ENCODE results near the gene SYNE4.
"Not testable (repeated sequence)": the region's sequence is repeated elsewhere in the genome, so short reads cannot be mapped to it uniquely, and the experiment has no call there.

The SYNE4 gene

DNA sequence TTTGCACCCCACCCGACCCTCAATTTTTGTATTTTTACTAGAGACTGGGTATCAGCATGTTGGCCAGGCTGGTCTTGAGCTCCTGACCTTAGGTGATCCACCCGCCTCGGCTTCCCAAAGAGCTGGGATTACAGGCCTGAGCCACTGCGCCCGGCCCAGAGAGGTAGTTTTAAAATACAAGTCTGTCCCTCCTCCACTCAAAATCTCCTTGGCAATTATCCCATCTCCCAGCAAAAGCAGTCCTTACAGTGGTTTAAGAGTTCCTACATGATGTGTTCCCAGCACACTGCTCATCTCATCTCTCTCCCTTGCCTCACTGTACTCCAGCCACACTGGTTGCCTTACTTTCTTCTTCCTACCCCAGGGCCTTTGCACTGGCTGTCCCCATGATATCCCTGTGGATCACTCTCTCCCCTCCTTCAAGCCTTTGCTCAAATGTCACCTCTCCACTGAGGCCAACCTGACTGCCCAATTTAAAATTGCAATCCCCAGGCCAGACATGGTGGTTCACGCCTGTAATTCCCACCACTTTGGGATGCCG lies 48.1 kb downstream of the SYNE4 start:
- DNase-seq (ENCODE audit: low read depth), result no peak
- no peak overlapping the region for H3K4me3 ChIP-seq (ENCODE audit: low read depth, low read length)

DNA sequence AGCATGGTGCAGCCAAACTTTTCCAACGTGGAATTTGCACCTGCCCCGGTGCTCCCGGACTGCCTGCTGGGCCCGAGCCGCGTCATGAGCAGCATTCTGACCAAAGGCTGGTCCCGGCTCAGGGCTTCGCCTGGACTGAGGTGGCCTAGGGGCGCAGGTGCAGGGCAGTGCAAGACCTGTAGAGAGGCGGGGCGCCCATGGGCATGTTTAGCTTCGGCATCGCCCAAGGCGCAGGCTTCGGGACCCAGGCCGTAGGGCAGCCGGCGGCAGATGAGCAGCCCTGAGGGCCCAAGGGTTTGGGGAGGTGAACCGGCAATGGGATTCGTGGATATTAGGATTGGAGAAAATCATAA lies 48.7 kb downstream of the SYNE4 start:
- no peak for DNase-seq (ENCODE audit: low read depth)
- H3K4me3 ChIP-seq (ENCODE audit: low read depth, low read length), result no peak overlapping the region

DNA sequence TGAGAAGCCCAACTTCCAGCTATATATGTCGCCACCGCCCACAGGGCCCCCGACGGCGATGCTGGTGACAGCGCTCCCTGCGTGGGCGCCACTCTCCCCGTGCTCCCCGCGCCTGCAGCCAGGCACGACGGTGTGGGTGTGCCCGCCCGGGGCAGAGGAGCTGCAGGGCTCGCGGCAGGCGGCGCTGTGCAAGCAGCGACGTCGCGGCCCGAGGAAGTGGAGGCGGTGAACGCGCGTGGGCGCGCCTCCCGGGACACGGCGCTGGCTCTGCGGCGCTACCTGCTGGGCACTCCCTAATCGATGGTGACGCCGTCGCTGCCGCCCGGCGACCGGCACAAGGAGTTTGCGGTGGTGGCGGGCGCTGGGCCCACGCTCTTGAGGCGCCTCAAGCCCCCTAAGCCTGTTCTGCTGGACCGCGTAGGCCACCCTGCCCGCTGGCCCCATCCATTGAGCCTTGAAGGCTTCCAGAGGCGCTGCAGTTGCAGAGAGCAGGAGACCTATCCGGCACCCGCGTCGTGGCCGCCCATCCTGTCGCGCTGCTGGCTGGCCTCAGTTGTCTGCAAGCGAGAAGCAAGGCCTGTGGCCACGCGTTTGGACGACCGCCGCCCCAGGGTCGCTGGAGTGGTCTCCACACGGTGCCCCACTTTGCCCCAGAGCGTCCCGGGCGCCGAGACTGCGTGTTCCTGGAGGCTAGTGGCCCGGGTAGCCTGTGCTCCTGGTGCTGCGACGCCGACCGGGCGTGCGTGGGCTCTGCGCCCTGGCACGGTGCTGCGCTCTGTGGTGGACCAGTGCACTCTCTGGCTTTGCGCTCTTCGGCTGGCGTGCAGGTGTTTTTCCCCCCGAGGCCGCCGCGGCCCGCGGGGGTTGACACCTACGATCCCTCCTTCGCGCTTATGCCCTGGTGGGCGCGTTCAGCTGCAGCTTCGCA lies 49.3 kb downstream of the SYNE4 start:
- no peak for DNase-seq (ENCODE audit: low read depth)
- no peak overlapping the region for H3K4me3 ChIP-seq (ENCODE audit: low read depth, low read length)

DNA sequence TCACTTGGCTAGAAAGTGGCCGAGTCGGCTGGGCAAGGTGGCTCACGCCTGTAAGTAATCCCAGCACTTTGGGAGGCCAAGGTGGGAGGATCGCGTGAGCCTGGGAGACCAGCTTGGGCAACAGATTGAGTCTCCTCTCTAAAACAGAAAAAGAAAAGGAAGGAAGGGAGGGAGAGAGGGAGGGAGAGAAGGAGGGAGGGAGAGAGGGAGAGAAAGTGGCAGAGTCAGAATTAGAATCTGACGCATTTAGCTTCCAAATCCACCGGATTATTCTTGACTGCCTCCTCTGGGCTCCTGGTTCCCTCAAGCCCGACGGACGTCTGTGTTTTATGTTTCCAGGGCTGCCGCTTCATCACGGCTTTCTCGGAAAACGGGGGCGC lies 50.0 kb downstream of the SYNE4 start:
- DNase-seq (ENCODE audit: low read depth), result no peak
- H3K4me3 ChIP-seq (ENCODE audit: low read depth, low read length), result no peak overlapping the region

DNA sequence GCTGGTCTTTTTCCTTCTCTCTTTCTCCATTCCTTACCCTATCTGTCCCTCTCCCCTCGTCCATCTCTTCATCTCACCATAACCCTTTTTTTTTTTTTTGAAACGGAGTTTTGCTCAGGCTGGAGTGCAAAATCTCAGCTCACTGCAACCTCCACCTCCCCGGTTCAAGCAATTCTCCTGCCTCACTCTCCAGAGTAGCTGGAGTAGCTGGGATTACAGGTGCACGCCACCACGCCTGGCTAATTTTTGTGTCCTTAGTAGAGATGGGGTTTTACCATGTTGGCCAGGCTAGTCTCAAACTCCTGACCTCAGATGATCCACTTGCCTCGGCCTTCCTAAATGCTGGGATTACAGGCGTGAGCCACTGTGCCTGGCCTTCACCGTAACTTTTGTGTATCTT lies 51.2 kb downstream of the SYNE4 start:
- not testable (repeated sequence) for H3K4me3 ChIP-seq (ENCODE audit: low read depth, low read length); DNase-seq (ENCODE audit: low read depth)

DNA sequence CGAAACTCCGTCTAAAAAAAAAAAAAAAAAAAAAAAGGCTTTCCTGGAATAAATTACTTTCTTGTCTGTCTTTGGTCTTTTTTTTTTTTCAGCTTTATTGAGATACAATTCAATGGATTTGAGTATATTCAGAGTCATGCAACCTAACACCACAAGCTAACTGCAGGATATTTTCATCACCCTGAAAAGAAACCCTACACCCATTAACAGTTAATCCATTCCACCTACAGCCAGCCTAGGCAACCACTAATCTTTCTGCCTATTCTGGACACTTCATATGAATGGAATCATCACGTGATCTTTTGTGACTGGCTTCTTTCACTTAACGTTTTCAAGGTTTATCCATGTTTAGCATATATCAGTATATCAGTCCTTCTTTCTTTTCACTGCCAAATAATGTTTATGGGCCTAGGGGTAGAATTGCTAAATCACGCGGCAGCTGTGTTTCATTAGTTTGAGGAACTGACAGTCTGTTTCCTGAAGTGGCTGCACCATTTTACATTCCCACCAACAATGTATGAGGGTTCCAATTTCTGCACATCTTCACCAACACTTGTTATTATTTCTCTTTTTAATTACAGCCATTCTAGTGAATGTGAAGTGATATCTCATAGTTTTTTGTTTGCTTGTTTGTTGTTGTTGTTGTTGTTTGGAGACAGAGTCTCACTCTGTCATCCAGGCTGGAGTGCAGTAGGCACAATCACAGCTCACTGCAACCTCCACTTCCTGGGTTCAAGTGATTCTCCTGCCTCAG lies 52.6 kb downstream of the SYNE4 start:
- H3K4me3 ChIP-seq (ENCODE audit: low read depth, low read length), result no peak overlapping the region
- no peak for DNase-seq (ENCODE audit: low read depth)

All from skeletal muscle cell (primary cell).